GM18870 (cell line): ENCODE results near the gene EPB41L3.

Source experiments
- ATAC-seq: cut with Tn5 transposase; IDR thresholded peaks from one replicate; pipeline ENCODE4 v1.9.1; 2021; ENCODE audit warnings: moderate library complexity; ENCODE audit not compliant: unreplicated experiment

Gene EPB41L3

GRCh38 chr18:5456577-5457461 lies 87.0 kb downstream of the EPB41L3 start:
- no peak for ATAC-seq

GRCh38 chr18:5455674-5456073 lies 88.1 kb downstream of the EPB41L3 start:
- ATAC-seq = no peak

- ATAC-seq = no peak
These were observed 90.8 kb downstream of the EPB41L3 start for GRCh38 chr18:5452943-5453443.

GRCh38 chr18:5451871-5452270 lies 91.9 kb downstream of the EPB41L3 start:
- no peak for ATAC-seq

- ATAC-seq = no peak
These were observed 92.6 kb downstream of the EPB41L3 start for GRCh38 chr18:5451150-5451549.

GRCh38 chr18:5449858-5450509 lies 93.8 kb downstream of the EPB41L3 start:
- ATAC-seq = no peak

GRCh38 chr18:5447442-5447841 lies 96.4 kb downstream of the EPB41L3 start:
- no peak for ATAC-seq

- no peak for ATAC-seq
These were observed 99.0 kb downstream of the EPB41L3 start for GRCh38 chr18:5444847-5445246.

- ATAC-seq = no peak
These were observed 99.5 kb downstream of the EPB41L3 start for GRCh38 chr18:5444269-5444668.

GRCh38 chr18:5439986-5440696 lies 103.7 kb downstream of the EPB41L3 start:
- no peak for ATAC-seq

- ATAC-seq = no peak
These were observed 109.4 kb downstream of the EPB41L3 start for GRCh38 chr18:5434425-5434824.

GRCh38 chr18:5431836-5432575 lies 111.8 kb downstream of the EPB41L3 start:
- ATAC-seq = no peak

- ATAC-seq = no peak
These were observed 113.7 kb downstream of the EPB41L3 start for GRCh38 chr18:5430131-5430530.

- no peak for ATAC-seq
These were observed 114.1 kb downstream of the EPB41L3 start for GRCh38 chr18:5429681-5430080.

- no peak for ATAC-seq
These were observed 118.1 kb downstream of the EPB41L3 start for GRCh38 chr18:5425721-5426120.

GRCh38 chr18:5424903-5425664 lies 118.7 kb downstream of the EPB41L3 start:
- no peak for ATAC-seq

- no peak for ATAC-seq
These were observed 121.2 kb downstream of the EPB41L3 start for GRCh38 chr18:5422626-5423025.

- ATAC-seq = no peak
These were observed 121.8 kb downstream of the EPB41L3 start for GRCh38 chr18:5421981-5422380.

- no peak for ATAC-seq
These were observed 122.9 kb downstream of the EPB41L3 start for GRCh38 chr18:5420906-5421305.

GRCh38 chr18:5419601-5420000 lies 124.2 kb downstream of the EPB41L3 start:
- ATAC-seq = no peak
